Astrocyte of the spinal cord (primary cell): ENCODE data around the gene FAM131B.

Source experiments
- DNase-seq: peaks from one replicate; pipeline ENCODE4 v3.0.0; 2011; ENCODE audit warnings: low read depth, low spot score
- H3K4me3 ChIP-seq: 2 replicates; pipeline ENCODE4 v1.5.1; 2011; ENCODE audit warnings: low read depth, mild to moderate bottlenecking, low read length, moderate library complexity
- in situ Hi-C: cut with HindIII; loops from 2 replicates; pipeline ENCODE4 v1.10.0; 2017; ENCODE audit warnings: low sequenced_read_pairs
- TF ChIP-seq, protein P1 (sequence below): IDR thresholded peaks from 2 replicates; pipeline ENCODE4 v1.5.1; 2012; ENCODE audit warnings: low read depth, mild to moderate bottlenecking, low read length, inconsistent platforms

Gene FAM131B

DNA sequence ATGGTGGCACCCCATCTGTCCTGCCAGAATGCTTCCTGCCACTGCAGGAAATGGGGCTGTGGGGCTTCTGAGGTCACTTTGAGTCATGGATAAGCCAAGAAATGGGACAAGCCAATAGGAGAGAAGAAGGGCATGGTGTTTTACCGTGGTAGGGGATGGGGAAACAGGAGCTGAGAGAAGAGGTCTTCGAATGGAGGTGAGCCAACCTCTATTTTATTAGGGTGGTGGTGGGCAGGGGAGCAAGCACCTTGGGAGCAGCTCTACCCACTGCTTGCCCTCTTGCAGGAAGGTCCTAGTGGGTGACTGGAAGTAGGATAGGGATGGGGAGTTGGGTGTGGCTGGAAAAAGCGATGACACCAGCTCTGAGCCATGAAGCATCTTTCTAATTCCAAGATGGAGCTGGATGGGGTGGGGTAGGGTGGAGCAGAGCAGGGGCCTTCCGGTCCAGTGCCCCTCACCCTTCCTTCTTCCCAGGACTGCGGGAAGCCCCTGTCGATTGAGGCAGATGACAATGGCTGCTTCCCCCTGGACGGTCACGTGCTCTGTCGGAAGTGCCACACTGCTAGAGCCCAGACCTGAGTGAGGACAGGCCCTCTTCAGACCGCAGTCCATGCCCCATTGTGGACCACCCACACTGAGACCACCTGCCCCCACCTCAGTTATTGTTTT, 27.7 kb upstream of the FAM131B start:
- in situ Hi-C loops = no loop called here
- H3K4me3 ChIP-seq = no peak overlapping the region
- TF ChIP-seq, protein P1, sequence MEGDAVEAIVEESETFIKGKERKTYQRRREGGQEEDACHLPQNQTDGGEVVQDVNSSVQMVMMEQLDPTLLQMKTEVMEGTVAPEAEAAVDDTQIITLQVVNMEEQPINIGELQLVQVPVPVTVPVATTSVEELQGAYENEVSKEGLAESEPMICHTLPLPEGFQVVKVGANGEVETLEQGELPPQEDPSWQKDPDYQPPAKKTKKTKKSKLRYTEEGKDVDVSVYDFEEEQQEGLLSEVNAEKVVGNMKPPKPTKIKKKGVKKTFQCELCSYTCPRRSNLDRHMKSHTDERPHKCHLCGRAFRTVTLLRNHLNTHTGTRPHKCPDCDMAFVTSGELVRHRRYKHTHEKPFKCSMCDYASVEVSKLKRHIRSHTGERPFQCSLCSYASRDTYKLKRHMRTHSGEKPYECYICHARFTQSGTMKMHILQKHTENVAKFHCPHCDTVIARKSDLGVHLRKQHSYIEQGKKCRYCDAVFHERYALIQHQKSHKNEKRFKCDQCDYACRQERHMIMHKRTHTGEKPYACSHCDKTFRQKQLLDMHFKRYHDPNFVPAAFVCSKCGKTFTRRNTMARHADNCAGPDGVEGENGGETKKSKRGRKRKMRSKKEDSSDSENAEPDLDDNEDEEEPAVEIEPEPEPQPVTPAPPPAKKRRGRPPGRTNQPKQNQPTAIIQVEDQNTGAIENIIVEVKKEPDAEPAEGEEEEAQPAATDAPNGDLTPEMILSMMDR = no peak
- DNase-seq = no peak

DNA sequence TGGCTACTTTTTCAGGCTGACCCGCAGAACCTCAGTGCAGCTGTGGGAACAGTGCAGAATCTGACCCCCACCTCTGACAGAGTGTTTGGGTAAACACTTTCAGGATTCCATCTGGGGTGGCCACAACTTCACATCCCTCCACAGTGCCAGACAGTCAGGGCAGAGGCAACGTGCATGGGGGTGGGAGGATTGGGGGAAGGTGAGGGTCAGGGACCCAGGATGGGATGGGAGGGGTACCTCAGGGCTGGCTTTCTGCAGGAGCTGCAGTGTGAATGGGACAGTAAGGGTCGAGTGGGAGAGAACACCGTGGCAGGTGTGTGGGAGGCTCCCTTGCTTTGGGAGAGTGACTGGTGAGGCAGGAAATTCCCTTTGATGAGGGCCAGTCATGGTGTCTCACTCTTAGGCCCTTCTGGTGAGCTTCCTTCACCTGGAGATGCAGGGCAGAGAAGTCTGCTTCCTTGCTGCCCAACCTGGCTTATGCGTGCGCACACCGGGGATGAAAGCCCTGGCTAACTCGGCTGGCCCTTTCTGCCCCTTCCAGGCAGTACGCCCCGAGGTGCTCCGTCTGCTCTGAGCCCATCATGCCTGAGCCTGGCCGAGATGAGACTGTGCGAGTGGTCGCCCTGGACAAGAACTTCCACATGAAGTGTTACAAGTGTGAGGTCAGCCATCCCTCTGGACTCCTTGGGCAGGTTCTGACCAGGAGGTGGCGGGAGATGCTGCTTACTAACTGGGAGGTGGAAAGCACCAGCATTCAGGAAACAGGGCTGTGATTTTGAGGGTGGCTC, 27.0 kb upstream of the FAM131B start:
- no peak overlapping the region for H3K4me3 ChIP-seq
- in situ Hi-C loops = no loop called here
- DNase-seq = no peak
- TF ChIP-seq, protein P1 = no peak

DNA sequence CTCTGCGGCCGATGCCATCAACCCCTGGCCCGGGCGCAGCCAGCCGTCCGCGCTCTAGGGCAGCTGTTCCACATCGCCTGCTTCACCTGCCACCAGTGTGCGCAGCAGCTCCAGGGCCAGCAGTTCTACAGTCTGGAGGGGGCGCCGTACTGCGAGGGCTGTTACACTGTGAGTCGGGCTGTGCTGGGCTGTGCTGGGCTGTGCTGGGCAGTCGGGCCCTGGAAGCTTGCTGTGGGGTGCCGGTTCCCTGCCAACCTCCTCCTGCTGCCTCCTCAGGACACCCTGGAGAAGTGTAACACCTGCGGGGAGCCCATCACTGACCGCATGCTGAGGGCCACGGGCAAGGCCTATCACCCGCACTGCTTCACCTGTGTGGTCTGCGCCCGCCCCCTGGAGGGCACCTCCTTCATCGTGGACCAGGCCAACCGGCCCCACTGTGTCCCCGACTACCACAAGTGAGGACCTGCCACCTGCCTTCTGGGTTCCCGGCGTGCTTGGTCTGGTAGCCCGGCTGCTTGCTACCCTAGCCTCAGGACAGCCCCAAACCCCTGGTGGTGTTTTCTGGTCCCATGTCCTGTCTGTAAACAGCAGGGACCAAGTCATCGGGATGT, 26.1 kb upstream of the FAM131B start:
- no peak for DNase-seq
- TF ChIP-seq, protein P1 = no peak
- H3K4me3 ChIP-seq = no peak overlapping the region
- in situ Hi-C loops = no loop called here

DNA sequence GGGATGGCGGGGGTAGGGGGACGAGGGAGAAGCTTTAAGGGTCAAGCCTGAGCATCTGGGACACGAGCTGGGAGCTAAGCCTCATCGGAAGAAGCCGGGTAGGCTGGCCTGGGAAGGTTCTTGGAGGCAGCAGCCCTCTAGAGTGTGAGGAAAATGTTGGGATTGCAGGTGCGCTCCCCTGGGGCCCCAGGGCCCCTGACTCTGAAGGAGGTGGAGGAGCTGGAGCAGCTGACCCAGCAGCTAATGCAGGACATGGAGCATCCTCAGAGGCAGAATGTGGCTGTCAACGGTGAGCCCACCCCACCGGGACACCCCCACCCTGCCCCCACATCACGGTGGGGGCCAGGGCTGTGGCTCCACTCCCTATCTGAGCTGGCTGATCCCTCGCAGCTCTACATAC, 25.5 kb upstream of the FAM131B start:
- DNase-seq = no peak
- no peak overlapping the region for H3K4me3 ChIP-seq
- TF ChIP-seq, protein P1 = no peak
- in situ Hi-C loops = no loop called here

DNA sequence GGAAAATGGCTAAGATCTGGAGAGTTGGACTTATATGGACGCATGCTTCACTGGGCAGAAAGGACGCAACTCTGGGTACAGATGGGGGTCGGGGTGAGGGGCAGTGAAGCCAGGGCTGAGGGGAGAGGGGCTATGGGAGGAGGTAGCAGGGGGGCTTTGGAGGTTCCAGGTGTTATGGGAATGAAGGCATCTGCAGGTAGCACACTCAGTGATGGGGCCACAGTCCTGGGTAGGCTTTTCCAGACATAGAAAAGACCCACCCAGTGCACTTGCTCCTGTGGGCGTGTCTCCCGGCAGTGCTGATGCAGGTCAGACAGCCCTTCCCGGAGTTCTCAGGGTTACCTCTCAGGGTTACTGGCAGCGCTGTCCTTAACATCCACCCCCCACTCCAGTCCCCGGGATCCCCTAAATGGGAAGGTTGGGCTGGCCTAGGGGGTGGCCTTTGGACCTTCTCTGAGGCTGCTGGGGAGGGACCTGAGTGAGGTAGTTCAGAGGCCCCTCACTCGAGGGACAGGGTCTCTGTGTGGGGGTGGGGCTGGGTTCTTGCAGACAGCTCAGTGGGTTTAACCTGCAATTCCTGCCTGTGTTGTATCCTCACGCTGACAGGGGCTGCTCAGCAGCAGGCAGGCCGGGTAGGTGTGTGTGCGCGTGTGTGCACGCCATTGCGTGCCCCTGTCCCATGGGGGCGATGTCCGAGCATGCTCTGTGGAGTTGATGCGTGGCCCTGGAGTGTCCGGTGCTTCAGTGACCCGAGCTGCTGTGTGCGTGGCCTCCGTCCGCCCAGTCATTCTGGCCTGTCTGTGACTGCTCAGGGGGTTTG, 24.9 kb upstream of the FAM131B start:
- no peak overlapping the region for H3K4me3 ChIP-seq
- TF ChIP-seq, protein P1 = peak; percentile 24
- DNase-seq = no peak
- in situ Hi-C loops = no loop called here
